Activated B cell treated with CpG ODN at 0.5 μM for 24 hours (primary cell): ENCODE measurements around the gene ARPC5L. TPM values are rescaled to one million over a fixed set of nuclear protein-coding genes. Genes with fewer than 3 reads are reported as not detected.
A peak's percentile ranks its signal among the peaks of the same experiment; 100 is the strongest.

ENCODE experiments used
- ATAC-seq: fragments of 200-7000 bp; cut with Tn5 transposase; one replicate; pipeline ENCODE4 v1.10.0; 2021; ENCODE audit warnings: low read depth, mild to moderate bottlenecking, moderate library complexity
- CTCF ChIA-PET: fragments of 350-600 bp; sonication (Branson Sonifier 250); formaldehyde crosslinking; loops from one replicate; lab custom pipeline; 2021; ENCODE audit warnings: antibody characterized with exemption; lab: Charles Lee
- POLR2A ChIA-PET: fragments of 350-600 bp; sonication (Branson Sonifier 250); formaldehyde crosslinking; loops from one replicate; lab custom pipeline; 2021; ENCODE audit warnings: antibody characterized with exemption; lab: Charles Lee
- DNase-seq: peaks from one replicate; pipeline ENCODE4 v3.0.0; 2022
- H3K27ac Mint-ChIP-seq: one replicate; pipeline ENCODE4 v1.8.0; 2020; ENCODE audit warnings: mixed read lengths
- H3K27me3 Mint-ChIP-seq: one replicate; pipeline ENCODE4 v1.8.0; 2021; ENCODE audit warnings: mixed read lengths
- H3K36me3 Mint-ChIP-seq: one replicate; pipeline ENCODE4 v1.8.0; 2021; ENCODE audit warnings: low read depth, mixed read lengths
- H3K4me1 Mint-ChIP-seq: one replicate; pipeline ENCODE4 v1.8.0; 2021; ENCODE audit warnings: mixed read lengths
- H3K4me3 Mint-ChIP-seq: one replicate; pipeline ENCODE4 v1.8.0; 2020; ENCODE audit warnings: mild to moderate bottlenecking, mixed read lengths
- H3K9me3 Mint-ChIP-seq: one replicate; pipeline ENCODE4 v1.8.0; 2020; ENCODE audit warnings: mixed read lengths
- CTCF ChIP-seq: fragments of 200-600 bp; IDR thresholded peaks from one replicate; pipeline ENCODE4 v1.8.0; 2022; ENCODE audit warnings: antibody characterized with exemption, mild to moderate bottlenecking
- intact Hi-C: fragments of 100-400 bp; cut with micrococcal nuclease; formaldehyde crosslinking; loops from one replicate; pipeline ENCODE4 v1.15.1; 2024
- total RNA-seq: library from RNA; stranded (reverse); gene quantifications from 2 replicates; pipeline ENCODE4 v1.2.3, GENCODE V29; 2022

Gene ARPC5L
- total RNA-seq, 1 donor from 2014 or later: 93.1 TPM

- no peak overlapping the region for H3K4me3 Mint-ChIP-seq
- no peak overlapping the region for H3K27ac Mint-ChIP-seq
- no peaks in the 10 kb centered on the region for H3K9me3 Mint-ChIP-seq
- no peak for ATAC-seq
- intact Hi-C loops: loop anchor here (5.0 kb wide), 1 partner anchor 518 kb away; no protein-coding TSS in a partner anchor
- H3K27me3 Mint-ChIP-seq: no peaks in the 10 kb centered on the region
- TF ChIP-seq CTCF: no peak
- peaks cover 20% of the 10 kb centered on the region for H3K4me1 Mint-ChIP-seq
- peaks cover 27% of the 10 kb centered on the region for H3K36me3 Mint-ChIP-seq
- no peak for DNase-seq
- POLR2A ChIA-PET: interaction anchor here (1.3 to 1.6 kb wide), 3 partner anchors 16 to 83 kb away, joined by 5 to 8 read pairs (median 6); partner anchors contain the start of gene NR6A1
- CTCF ChIA-PET: interaction anchor here (1.3 to 12.7 kb wide), 9 partner anchors 8 to 289 kb away, joined by 3 to 216 read pairs (median 8); partner anchors contain the start of genes ARPC5L, NR6A1, OLFML2A and RPL35
Measured at GRCh38 chr9:124854161-124854560, 7.8 kb upstream of the ARPC5L start.

GRCh38 chr9:124854822-124855221 lies 7.1 kb upstream of the ARPC5L start:
- Mint-ChIP-seq H3K9me3 (no peaks in the 10 kb centered on the region), H3K36me3 (peaks cover 34% of the 10 kb centered on the region), H3K27ac (peak overlapping the region; percentile 38), H3K4me1 (peaks cover 25% of the 10 kb centered on the region), H3K4me3 (no peak overlapping the region), H3K27me3 (no peaks in the 10 kb centered on the region)
- ChIA-PET POLR2A (interaction anchor here (0.6 to 2.1 kb wide), 3 partner anchors 13 to 345 kb away, joined by 3 to 5 read pairs (median 4); partner anchors contain the start of gene RABEPK), CTCF (interaction anchor here (3.2 to 12.7 kb wide), 3 partner anchors 37 to 82 kb away, joined by 17 to 216 read pairs (median 29); partner anchors contain the start of genes NR6A1 and OLFML2A)
- DNase-seq (no peak), ATAC-seq (no peak)
- intact Hi-C loops: loop anchor here (5.0 kb wide), 1 partner anchor 517 kb away; no protein-coding TSS in a partner anchor
- no peak for TF ChIP-seq CTCF

- CTCF ChIA-PET: interaction anchor here (5.0 to 12.7 kb wide), 2 partner anchors 37 to 82 kb away, joined by 29 to 216 read pairs; partner anchors contain the start of genes NR6A1 and OLFML2A
- TF ChIP-seq CTCF: no peak
- H3K27ac Mint-ChIP-seq: no peak overlapping the region
- H3K9me3 Mint-ChIP-seq: no peaks in the 10 kb centered on the region
- POLR2A ChIA-PET: interaction anchor here (0.7 to 2.1 kb wide), 4 partner anchors 12 to 91 kb away, joined by 3 to 6 read pairs (median 4); partner anchors contain the start of gene NR6A1
- no peaks in the 10 kb centered on the region for H3K27me3 Mint-ChIP-seq
- H3K4me1 Mint-ChIP-seq: peaks cover 33% of the 10 kb centered on the region
- H3K4me3 Mint-ChIP-seq: no peak overlapping the region
- ATAC-seq: no peak
- intact Hi-C loops: no loop called here
- H3K36me3 Mint-ChIP-seq: peaks cover 41% of the 10 kb centered on the region
- DNase-seq: no peak
Measured at GRCh38 chr9:124855566-124855943, 6.4 kb upstream of the ARPC5L start.

GRCh38 chr9:124855944-124856765 lies 5.8 kb upstream of the ARPC5L start:
- peaks cover 47% of the 10 kb centered on the region for H3K36me3 Mint-ChIP-seq
- DNase-seq: no peak
- no peak overlapping the region for H3K27ac Mint-ChIP-seq
- H3K27me3 Mint-ChIP-seq: no peaks in the 10 kb centered on the region
- intact Hi-C loops: no loop called here
- peaks cover 39% of the 10 kb centered on the region for H3K4me1 Mint-ChIP-seq
- no peak for ATAC-seq
- ChIA-PET POLR2A (interaction anchor here (0.7 to 2.1 kb wide), 6 partner anchors 11 to 92 kb away, joined by 3 to 6 read pairs (median 5); partner anchors contain the start of gene NR6A1), CTCF (interaction anchor here (5.0 to 12.7 kb wide), 2 partner anchors 36 to 83 kb away, joined by 29 to 216 read pairs; partner anchors contain the start of genes NR6A1 and OLFML2A)
- H3K9me3 Mint-ChIP-seq: no peaks in the 10 kb centered on the region
- TF ChIP-seq CTCF: no peak
- no peak overlapping the region for H3K4me3 Mint-ChIP-seq
